Endothelial cell (in vitro differentiated cells): ENCODE results near the gene BPIFA1. TPM values are rescaled to one million over a fixed set of nuclear protein-coding genes. Genes with fewer than 3 reads are reported as not detected.

Experiments
- DNase-seq: peaks from one replicate; pipeline ENCODE4 v3.0.0; 2021; ENCODE audit warnings: low spot score
- H3K27ac Mint-ChIP-seq: one replicate; pipeline ENCODE4 v1.8.0; 2021; ENCODE audit warnings: mixed read lengths, inconsistent platforms; ENCODE audit not compliant: unreplicated experiment
- H3K27me3 Mint-ChIP-seq: one replicate; pipeline ENCODE4 v1.8.0; 2021; ENCODE audit warnings: mild to moderate bottlenecking, moderate library complexity, mixed read lengths, inconsistent platforms; ENCODE audit not compliant: unreplicated experiment
- H3K36me3 Mint-ChIP-seq: one replicate; pipeline ENCODE4 v1.8.0; 2021; ENCODE audit warnings: mild to moderate bottlenecking, low read depth, mixed read lengths, inconsistent platforms; ENCODE audit not compliant: unreplicated experiment
- H3K4me1 Mint-ChIP-seq: one replicate; pipeline ENCODE4 v1.8.0; 2021; ENCODE audit warnings: mild to moderate bottlenecking, mixed read lengths, inconsistent platforms; ENCODE audit not compliant: unreplicated experiment
- H3K4me3 Mint-ChIP-seq: one replicate; pipeline ENCODE4 v1.8.0; 2021; ENCODE audit warnings: mild to moderate bottlenecking, mixed read lengths, inconsistent platforms; ENCODE audit not compliant: unreplicated experiment
- H3K9me3 Mint-ChIP-seq: one replicate; pipeline ENCODE4 v1.8.0; 2021; ENCODE audit warnings: mixed read lengths, inconsistent platforms; ENCODE audit not compliant: unreplicated experiment
- CTCF ChIP-seq: fragments of 200-600 bp; sonication (generic); IDR thresholded peaks from one replicate; pipeline ENCODE4 v1.5.0; 2021; ENCODE audit warnings: antibody characterized with exemption; ENCODE audit not compliant: unreplicated experiment
- total RNA-seq: library from RNA; stranded (reverse); fragmentation: NEBNext Ultra II Directional; extraction: Animal tissue kit (Norgen Biotek cat#: 25700); gene quantifications from one replicate; pipeline ENCODE4 v1.2.1, GENCODE V29; 2021; ENCODE audit not compliant: unreplicated experiment

Gene BPIFA1
- total RNA-seq, 1 donor from 2014 or later, result not detected

DNA sequence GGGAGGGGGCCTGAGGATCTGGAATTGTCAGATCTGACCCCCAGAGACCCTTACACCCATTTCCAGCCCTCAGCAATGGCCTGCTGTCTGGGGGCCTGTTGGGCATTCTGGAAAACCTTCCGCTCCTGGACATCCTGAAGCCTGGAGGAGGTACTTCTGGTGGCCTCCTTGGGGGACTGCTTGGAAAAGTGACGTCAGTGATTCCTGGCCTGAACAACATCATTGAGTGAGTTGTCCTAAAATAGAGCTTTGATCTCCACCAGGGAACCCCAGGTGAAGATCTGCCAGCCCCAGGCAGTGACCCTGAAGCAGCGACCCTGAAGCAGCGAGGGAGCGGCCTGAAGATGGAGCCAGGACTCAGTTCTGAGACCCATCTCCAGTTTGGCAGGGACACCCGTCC, 2.2 kb downstream of the BPIFA1 start:
- H3K4me1 Mint-ChIP-seq, result no peaks in the 10 kb centered on the region

DNA sequence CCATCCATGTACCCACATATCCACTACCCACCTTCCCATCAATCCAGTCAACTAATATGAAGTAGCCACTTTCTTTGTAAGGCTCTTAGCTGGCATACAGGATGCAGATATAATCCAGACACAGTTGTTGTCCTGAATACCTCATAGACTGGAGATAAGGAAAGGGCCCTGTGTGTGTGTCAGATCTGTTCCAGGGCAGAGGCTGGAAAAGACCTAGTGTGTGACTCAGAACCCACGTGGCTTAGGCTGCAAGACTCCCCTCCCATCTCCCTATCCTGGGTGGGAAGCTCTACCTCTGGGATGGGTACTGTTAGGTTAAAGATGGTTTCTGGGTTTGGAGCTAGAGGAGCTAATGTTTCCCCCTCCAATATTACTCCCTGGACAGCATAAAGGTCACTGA, 3.6 kb downstream of the BPIFA1 start:
- peaks cover 9% of the 10 kb centered on the region for H3K27me3 Mint-ChIP-seq
- no peak overlapping the region for H3K4me3 Mint-ChIP-seq
- no peaks in the 10 kb centered on the region for H3K36me3 Mint-ChIP-seq
- H3K4me1 Mint-ChIP-seq, result no peaks in the 10 kb centered on the region
- TF ChIP-seq CTCF, result no peak
- DNase-seq, result no peak
- H3K9me3 Mint-ChIP-seq, result no peaks in the 10 kb centered on the region
- H3K27ac Mint-ChIP-seq, result no peak overlapping the region

More for the DNA sequence above, 2.2 kb downstream of the BPIFA1 start:
- no peak for DNase-seq
- no peaks in the 10 kb centered on the region for H3K9me3 Mint-ChIP-seq
- no peaks in the 10 kb centered on the region for H3K36me3 Mint-ChIP-seq
- no peak overlapping the region for H3K4me3 Mint-ChIP-seq
- H3K27me3 Mint-ChIP-seq, result peaks cover 7% of the 10 kb centered on the region
- no peak overlapping the region for H3K27ac Mint-ChIP-seq
- TF ChIP-seq CTCF, result no peak

DNA sequence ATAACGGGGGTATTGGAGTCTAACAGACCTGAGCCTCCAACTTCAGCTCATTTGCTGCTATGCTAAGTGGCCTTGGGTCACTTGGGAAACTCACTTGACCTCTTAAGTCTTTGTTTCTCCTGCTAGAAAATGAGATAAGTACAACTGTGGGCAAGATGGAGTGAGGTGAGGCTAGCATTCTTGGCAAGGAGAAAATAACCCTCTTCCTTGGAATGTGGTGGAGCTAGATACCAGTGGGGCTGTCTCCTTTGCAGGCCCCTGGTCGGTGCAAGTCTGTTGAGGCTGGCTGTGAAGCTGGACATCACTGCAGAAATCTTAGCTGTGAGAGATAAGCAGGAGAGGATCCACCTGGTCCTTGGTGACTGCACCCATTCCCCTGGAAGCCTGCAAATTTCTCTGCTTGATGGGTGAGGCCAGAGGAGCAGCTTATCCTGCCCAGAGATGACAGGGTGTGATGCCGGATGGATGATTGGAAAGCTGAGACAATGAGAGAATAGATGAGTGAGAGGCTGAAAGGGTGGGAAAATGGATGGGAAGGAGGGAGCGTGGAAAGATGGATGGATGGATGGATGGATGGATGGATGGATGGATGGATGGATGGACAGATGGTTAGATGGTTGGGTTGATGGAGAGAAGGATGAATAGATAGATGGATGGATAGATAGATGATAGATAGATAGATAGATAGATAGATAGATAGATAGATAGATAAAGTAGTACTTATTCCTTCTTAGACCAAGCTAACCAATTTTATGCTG, 4.4 kb downstream of the BPIFA1 start:
- no peak for TF ChIP-seq CTCF
- no peak overlapping the region for H3K4me3 Mint-ChIP-seq
- no peaks in the 10 kb centered on the region for H3K4me1 Mint-ChIP-seq
- no peak for DNase-seq
- H3K9me3 Mint-ChIP-seq, result no peaks in the 10 kb centered on the region
- H3K27me3 Mint-ChIP-seq, result peaks cover 9% of the 10 kb centered on the region
- no peaks in the 10 kb centered on the region for H3K36me3 Mint-ChIP-seq
- no peak overlapping the region for H3K27ac Mint-ChIP-seq

GRCh38 chr20:33240923-33241322, 5.1 kb downstream of the BPIFA1 start:
- Mint-ChIP-seq H3K27me3 (peaks cover 9% of the 10 kb centered on the region), H3K36me3 (no peaks in the 10 kb centered on the region)

More at GRCh38 chr20:33240923-33241322, 5.1 kb downstream of the BPIFA1 start:
- no peak for DNase-seq
- H3K4me3 Mint-ChIP-seq, result no peak overlapping the region
- no peaks in the 10 kb centered on the region for H3K4me1 Mint-ChIP-seq
- H3K9me3 Mint-ChIP-seq, result no peaks in the 10 kb centered on the region
- TF ChIP-seq CTCF, result no peak
- H3K27ac Mint-ChIP-seq, result no peak overlapping the region
